ENCODE measurements around the gene LSM4. TPM values are rescaled to one million over a fixed set of nuclear protein-coding genes. Genes with fewer than 3 reads are reported as not detected.

LSM4 gene
- total and polyA plus RNA-seq, 2 donors (not counting 3 experiments of a cell fraction or from before 2014, with no cell fraction given) = 118 to 119 TPM

GRCh38 chr19:18293642-18294466 lies 29.0 kb downstream of the LSM4 start:
- DNase-seq (ENCODE audit: low read depth, low spot score) (no peak), FAIRE-seq (no peak)
- H3K4me1 ChIP-seq (ENCODE audit: control insufficient read depth, extremely low read depth, insufficient read depth, low read length) = peaks cover 16% of the 10 kb centered on the region
- no peak overlapping the region for H3K4me3 ChIP-seq (replicated peaks in 1 of 3; ENCODE audit: insufficient read depth in 1 of 3, low read depth in 1 of 3, low read length in 3 of 3)
- H3K27ac ChIP-seq (ENCODE audit: insufficient read depth, low read depth, low read length) = no peak overlapping the region
- no peaks in the 10 kb centered on the region for H4K20me1 ChIP-seq (replicated peaks; ENCODE audit: control insufficient read depth, extremely low read depth, insufficient read depth, low read length)
- H3K27me3 ChIP-seq (ENCODE audit: control insufficient read depth in 2 of 2, insufficient read depth in 2 of 2, low read length in 2 of 2) = no peaks in the 10 kb centered on the region
- ChIA-PET CTCF (interaction anchor here (1.3 to 3.8 kb wide), 5 partner anchors 11 to 35 kb away, joined by 4 to 64 read pairs (median 9); partner anchors contain the start of genes JUND and LSM4), POLR2A (interaction anchor here (2.3 to 4.2 kb wide), 2 partner anchors 13 to 28 kb away, joined by 6 to 100 read pairs; partner anchors contain the start of genes JUND and LSM4)
- BruUV-seq (replicated peaks) = no TSS peak
- H2AFZ ChIP-seq (ENCODE audit: low read depth, low read length) = no peak overlapping the region
- no peaks in the 10 kb centered on the region for H3K9me1 ChIP-seq (replicated peaks; ENCODE audit: control insufficient read depth, extremely low read depth, insufficient read depth, low read length)
- H3K79me2 ChIP-seq (ENCODE audit: control insufficient read depth, insufficient read depth, low read length) = no peaks in the 10 kb centered on the region
- no peaks in the 10 kb centered on the region for H3K9me3 ChIP-seq (replicated peaks; ENCODE audit: control insufficient read depth, insufficient read depth, low read length)
- H3K4me2 ChIP-seq (ENCODE audit: insufficient read depth, low read length) = peak overlapping the region; percentile 13
- intact Hi-C loops (cut with micrococcal nuclease) = no loop called here
- no peak overlapping the region for H3K9ac ChIP-seq (replicated peaks; ENCODE audit: extremely low read depth, insufficient read depth, low read length)
- H3K36me3 ChIP-seq (ENCODE audit: control insufficient read depth in 2 of 2, extremely low read depth in 1 of 2, insufficient read depth in 2 of 2, low read length in 2 of 2) = no peaks in the 10 kb centered on the region
- dilution Hi-C loops (cut with MboI; ENCODE audit: extremely low pct_ligation_motif_present, low sequenced_read_pairs) = no loop called here
- TF ChIP-seq JUN (IDR thresholded peaks at IDR 0.05; ENCODE audit: borderline replicate concordance, insufficient read depth, insufficient read length, low read depth) (no peak), POLR2AphosphoS5 (IDR thresholded peaks at IDR 0.05; ENCODE audit: insufficient read depth, low read depth, low read length) (no peak), FOS (IDR thresholded peaks at IDR 0.05; ENCODE audit: borderline replicate concordance, insufficient read depth, low read length) (no peak), GATA2 (IDR thresholded peaks at IDR 0.05; ENCODE audit: insufficient read depth, insufficient read length, low read depth, low read length) (no peak), POLR2A (IDR thresholded peaks at IDR 0.05; ENCODE audit: low read depth, low read length) (no peak), MYC (IDR thresholded peaks at IDR 0.05; ENCODE audit: low read depth, low read length) (no peak), EZH2 (IDR thresholded peaks at IDR 0.05; ENCODE audit: borderline replicate concordance, low read depth, low read length, severe bottlenecking) (no peak)
- TF ChIP-seq, protein P1, sequence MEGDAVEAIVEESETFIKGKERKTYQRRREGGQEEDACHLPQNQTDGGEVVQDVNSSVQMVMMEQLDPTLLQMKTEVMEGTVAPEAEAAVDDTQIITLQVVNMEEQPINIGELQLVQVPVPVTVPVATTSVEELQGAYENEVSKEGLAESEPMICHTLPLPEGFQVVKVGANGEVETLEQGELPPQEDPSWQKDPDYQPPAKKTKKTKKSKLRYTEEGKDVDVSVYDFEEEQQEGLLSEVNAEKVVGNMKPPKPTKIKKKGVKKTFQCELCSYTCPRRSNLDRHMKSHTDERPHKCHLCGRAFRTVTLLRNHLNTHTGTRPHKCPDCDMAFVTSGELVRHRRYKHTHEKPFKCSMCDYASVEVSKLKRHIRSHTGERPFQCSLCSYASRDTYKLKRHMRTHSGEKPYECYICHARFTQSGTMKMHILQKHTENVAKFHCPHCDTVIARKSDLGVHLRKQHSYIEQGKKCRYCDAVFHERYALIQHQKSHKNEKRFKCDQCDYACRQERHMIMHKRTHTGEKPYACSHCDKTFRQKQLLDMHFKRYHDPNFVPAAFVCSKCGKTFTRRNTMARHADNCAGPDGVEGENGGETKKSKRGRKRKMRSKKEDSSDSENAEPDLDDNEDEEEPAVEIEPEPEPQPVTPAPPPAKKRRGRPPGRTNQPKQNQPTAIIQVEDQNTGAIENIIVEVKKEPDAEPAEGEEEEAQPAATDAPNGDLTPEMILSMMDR (IDR thresholded peaks at IDR 0.05; ENCODE audit: extremely low read depth in 1 of 2, insufficient read depth in 1 of 2, low read depth in 1 of 2, low read length in 2 of 2) = no peak
- TF ChIP-seq, protein P2, sequence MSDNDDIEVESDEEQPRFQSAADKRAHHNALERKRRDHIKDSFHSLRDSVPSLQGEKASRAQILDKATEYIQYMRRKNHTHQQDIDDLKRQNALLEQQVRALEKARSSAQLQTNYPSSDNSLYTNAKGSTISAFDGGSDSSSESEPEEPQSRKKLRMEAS (IDR thresholded peaks at IDR 0.05; ENCODE audit: insufficient read depth, insufficient read length) = no peak
